Testis (tissue), 2 donors: ENCODE results near the gene PPP2R5D.

Experiments used
- POLR2A ChIP-seq: fragments of 450-650 bp; IDR thresholded peaks from one replicate; pipeline ENCODE4 v1.6.1; 2017; ENCODE audit warnings: antibody characterized with exemption, mild to moderate bottlenecking, moderate library complexity
- TF ChIP-seq, protein P1 (sequence below), 3 experiments: fragments of 450-650 bp in 2 of 3; fragments of 200-600 bp in 1 of 3; sonication (generic) in 1 of 3; IDR thresholded peaks; one replicate each; pipeline ENCODE4 v1.5.1; 2016 to 2019; ENCODE audit warnings: antibody characterized with exemption in 3 of 3, mild to moderate bottlenecking in 2 of 3, moderate library complexity in 1 of 3

DNA sequence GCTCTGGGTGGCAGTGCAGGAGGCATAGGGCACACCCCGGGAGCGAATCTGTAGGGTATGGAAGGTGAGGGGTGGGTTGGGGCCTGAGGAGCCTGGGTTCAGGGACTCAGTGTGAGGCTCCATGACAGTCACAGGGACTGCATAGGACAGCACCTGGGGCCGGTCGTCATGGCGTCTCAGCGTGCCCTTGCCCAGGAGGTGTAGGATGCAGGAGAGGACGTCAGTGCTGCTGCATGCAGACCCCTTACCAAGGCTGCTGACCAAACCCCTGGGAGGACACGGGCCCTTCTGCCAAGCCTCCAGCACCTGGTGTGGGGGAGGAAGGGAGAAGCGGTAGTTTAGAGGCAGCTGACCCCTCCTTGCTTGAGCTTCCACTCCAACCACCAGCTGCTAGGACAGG lies 53.3 kb downstream of the PPP2R5D start:
- TF ChIP-seq POLR2A = no peak
- TF ChIP-seq, protein P1, sequence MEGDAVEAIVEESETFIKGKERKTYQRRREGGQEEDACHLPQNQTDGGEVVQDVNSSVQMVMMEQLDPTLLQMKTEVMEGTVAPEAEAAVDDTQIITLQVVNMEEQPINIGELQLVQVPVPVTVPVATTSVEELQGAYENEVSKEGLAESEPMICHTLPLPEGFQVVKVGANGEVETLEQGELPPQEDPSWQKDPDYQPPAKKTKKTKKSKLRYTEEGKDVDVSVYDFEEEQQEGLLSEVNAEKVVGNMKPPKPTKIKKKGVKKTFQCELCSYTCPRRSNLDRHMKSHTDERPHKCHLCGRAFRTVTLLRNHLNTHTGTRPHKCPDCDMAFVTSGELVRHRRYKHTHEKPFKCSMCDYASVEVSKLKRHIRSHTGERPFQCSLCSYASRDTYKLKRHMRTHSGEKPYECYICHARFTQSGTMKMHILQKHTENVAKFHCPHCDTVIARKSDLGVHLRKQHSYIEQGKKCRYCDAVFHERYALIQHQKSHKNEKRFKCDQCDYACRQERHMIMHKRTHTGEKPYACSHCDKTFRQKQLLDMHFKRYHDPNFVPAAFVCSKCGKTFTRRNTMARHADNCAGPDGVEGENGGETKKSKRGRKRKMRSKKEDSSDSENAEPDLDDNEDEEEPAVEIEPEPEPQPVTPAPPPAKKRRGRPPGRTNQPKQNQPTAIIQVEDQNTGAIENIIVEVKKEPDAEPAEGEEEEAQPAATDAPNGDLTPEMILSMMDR (IDR thresholded peaks at IDR 0.05) = no peak
